Measurements from ENCODE around the gene FXYD6. TPM values are rescaled to one million over a fixed set of nuclear protein-coding genes. Genes with fewer than 3 reads are reported as not detected.
A peak's percentile ranks its signal among the peaks of the same experiment; 100 is the strongest.

The FXYD6 gene
- total RNA-seq, 2 experiments from 2014 or later, result not detected

DNA sequence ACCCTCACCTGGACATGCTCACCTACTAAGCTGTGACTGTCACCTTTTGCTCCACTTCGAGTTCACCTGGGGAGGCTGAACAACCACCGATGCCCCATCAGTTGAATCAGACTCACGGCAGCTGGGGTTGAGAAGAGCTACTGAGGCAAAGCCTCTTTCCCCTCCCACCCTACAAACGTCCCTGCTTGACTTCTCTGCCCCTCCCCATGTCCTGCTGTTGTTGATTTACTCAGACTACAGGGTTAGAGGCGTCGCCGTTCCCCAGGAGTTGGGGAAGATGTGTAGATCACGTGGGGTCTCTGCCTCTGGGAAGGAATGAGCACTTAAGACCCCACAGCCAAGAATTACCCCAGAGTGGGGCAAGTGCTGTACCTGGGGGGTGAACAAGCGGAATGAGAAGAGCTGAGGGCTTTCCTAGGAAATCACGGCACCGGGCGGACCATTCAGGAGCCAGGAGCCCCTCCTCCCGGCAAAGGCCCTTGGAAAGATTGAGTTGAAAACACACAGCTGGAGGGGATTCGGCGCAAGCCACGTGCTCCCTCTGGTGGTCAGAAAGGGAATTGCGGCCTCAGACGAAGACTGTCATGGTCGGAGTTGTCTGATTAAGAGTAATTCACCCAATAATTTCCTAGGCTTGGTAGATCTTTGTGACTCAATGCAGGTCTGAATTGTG is 59.0 kb downstream of the FXYD6 start:
- no peaks in the 10 kb centered on the region for H3K9me2 ChIP-seq (ENCODE audit: insufficient read depth, low read length)
- no TSS peak for BruUV-seq (replicated peaks)
- DNase-seq (ENCODE audit: low spot score), result peak; percentile 64
- H3K36me3 ChIP-seq (ENCODE audit: insufficient read depth, low read length), result no peaks in the 10 kb centered on the region
- no peak overlapping the region for H3K27ac ChIP-seq (ENCODE audit: low read depth, low read length, poor library complexity, severe bottlenecking)
- H3K4me1 ChIP-seq (ENCODE audit: insufficient read depth, low read length, poor library complexity, severe bottlenecking), result peaks cover 16% of the 10 kb centered on the region
- H3K4me2 ChIP-seq (ENCODE audit: low read length), result no peak overlapping the region
- no peaks in the 10 kb centered on the region; the same call in 1 of the 2 replicates for H4K20me1 ChIP-seq (ENCODE audit: insufficient read depth, low read length)
- intact Hi-C loops (cut with micrococcal nuclease; ENCODE audit: unreplicated experiment), result loop anchor here (1.0 to 10.0 kb wide), 4 partner anchors 10 to 391 kb away; partner anchors contain the start of gene SCN2B
- H2AFZ ChIP-seq (ENCODE audit: low read length), result no peak overlapping the region
- POLR2A ChIA-PET, result interaction anchor here (1.9 kb wide), 1 partner anchor 9 kb away, joined by 7 read pairs; no protein-coding TSS in a partner anchor
- H3K79me2 ChIP-seq (ENCODE audit: insufficient read depth, low read depth, low read length), result no peaks in the 10 kb centered on the region
- no peaks in the 10 kb centered on the region for H3K9me3 ChIP-seq (ENCODE audit: low read length)
- TF ChIP-seq, protein P1, sequence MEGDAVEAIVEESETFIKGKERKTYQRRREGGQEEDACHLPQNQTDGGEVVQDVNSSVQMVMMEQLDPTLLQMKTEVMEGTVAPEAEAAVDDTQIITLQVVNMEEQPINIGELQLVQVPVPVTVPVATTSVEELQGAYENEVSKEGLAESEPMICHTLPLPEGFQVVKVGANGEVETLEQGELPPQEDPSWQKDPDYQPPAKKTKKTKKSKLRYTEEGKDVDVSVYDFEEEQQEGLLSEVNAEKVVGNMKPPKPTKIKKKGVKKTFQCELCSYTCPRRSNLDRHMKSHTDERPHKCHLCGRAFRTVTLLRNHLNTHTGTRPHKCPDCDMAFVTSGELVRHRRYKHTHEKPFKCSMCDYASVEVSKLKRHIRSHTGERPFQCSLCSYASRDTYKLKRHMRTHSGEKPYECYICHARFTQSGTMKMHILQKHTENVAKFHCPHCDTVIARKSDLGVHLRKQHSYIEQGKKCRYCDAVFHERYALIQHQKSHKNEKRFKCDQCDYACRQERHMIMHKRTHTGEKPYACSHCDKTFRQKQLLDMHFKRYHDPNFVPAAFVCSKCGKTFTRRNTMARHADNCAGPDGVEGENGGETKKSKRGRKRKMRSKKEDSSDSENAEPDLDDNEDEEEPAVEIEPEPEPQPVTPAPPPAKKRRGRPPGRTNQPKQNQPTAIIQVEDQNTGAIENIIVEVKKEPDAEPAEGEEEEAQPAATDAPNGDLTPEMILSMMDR (conservative IDR thresholded peaks at IDR 0.05; ENCODE audit: low read length), result peak; percentile 98
- no peak for TF ChIP-seq EZH2phosphoT487 (IDR thresholded peaks at IDR 0.05; ENCODE audit: borderline replicate concordance, low read depth, low read length)
- no peak overlapping the region for H3K4me3 ChIP-seq (ENCODE audit: low read depth, low read length, poor library complexity, severe bottlenecking)
- CTCF ChIA-PET (ENCODE audit: unreplicated experiment), result interaction anchor here (0.7 to 2.4 kb wide), 2 partner anchors 10 to 391 kb away, joined by 3 to 11 read pairs; no protein-coding TSS in a partner anchor

DNA sequence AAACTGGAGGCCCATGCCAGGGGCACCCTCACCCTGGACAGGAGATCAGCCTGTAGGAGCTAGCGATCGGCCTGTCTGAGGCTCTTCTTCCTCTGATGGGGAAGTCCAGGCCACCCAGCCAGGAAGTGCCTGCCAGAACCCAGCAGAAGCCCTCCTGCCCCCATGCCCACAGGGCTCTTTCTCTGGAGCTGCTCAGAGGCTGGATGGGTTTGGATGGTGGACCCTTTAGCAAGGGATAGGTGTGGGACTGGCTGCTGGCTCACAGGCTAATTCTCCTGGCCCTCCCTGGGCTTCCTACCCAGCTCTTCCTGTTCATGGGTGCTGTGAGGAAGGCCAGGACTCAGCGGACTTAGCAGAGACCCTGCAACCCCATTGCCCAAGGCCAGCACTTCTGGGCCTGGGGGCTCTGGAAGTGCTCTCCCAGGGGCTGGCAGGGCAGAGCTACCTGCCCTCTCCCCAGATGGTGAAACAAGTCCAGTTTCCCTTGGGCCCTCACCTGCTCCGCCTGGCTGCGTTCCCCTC is 59.6 kb downstream of the FXYD6 start:
- Histone ChIP-seq H4K20me1 (ENCODE audit: insufficient read depth, low read length) (no peaks in the 10 kb centered on the region; the same call in 1 of the 2 replicates), H3K9me3 (ENCODE audit: low read length) (no peaks in the 10 kb centered on the region), H3K4me2 (ENCODE audit: low read length) (no peak overlapping the region), H3K79me2 (ENCODE audit: insufficient read depth, low read depth, low read length) (no peaks in the 10 kb centered on the region), H3K27ac (ENCODE audit: low read depth, low read length, poor library complexity, severe bottlenecking) (no peak overlapping the region), H3K9me2 (ENCODE audit: insufficient read depth, low read length) (no peaks in the 10 kb centered on the region), H3K4me3 (ENCODE audit: low read depth, low read length, poor library complexity, severe bottlenecking) (no peak overlapping the region), H3K4me1 (ENCODE audit: insufficient read depth, low read length, poor library complexity, severe bottlenecking) (peaks cover 16% of the 10 kb centered on the region), H3K36me3 (ENCODE audit: insufficient read depth, low read length) (no peaks in the 10 kb centered on the region), H2AFZ (ENCODE audit: low read length) (no peak overlapping the region)
- no peak for DNase-seq (ENCODE audit: low spot score)
- BruUV-seq (replicated peaks), result no TSS peak
- intact Hi-C loops (cut with micrococcal nuclease; ENCODE audit: unreplicated experiment), result loop anchor here (1.0 to 10.0 kb wide), 4 partner anchors 10 to 391 kb away; partner anchors contain the start of gene SCN2B
- TF ChIP-seq EZH2phosphoT487 (IDR thresholded peaks at IDR 0.05; ENCODE audit: borderline replicate concordance, low read depth, low read length), result no peak
- TF ChIP-seq, protein P1 (conservative IDR thresholded peaks at IDR 0.05; ENCODE audit: low read length), result no peak
- ChIA-PET POLR2A (interaction anchor here (1.9 kb wide), 1 partner anchor 9 kb away, joined by 7 read pairs; no protein-coding TSS in a partner anchor), CTCF (ENCODE audit: unreplicated experiment) (interaction anchor here (0.7 to 2.4 kb wide), 2 partner anchors 10 to 391 kb away, joined by 3 to 11 read pairs; no protein-coding TSS in a partner anchor)

All from OCI-LY7 (cell line).